ENCODE data around the gene NARS2. TPM values are rescaled to one million over a fixed set of nuclear protein-coding genes. Genes with fewer than 3 reads are reported as not detected.

The NARS2 gene
- total RNA-seq, 1 donor from 2014 or later: 11.6 TPM

GRCh38 chr11:78418584-78419211 is 156.0 kb downstream of the NARS2 start:
- no peaks in the 10 kb centered on the region for H3K9me3 Mint-ChIP-seq (ENCODE audit: unreplicated experiment)
- no peaks in the 10 kb centered on the region for H3K36me3 Mint-ChIP-seq (ENCODE audit: unreplicated experiment)
- DNase-seq (ENCODE audit: extremely low spot score, unreplicated experiment): no peak
- H3K27me3 Mint-ChIP-seq (ENCODE audit: unreplicated experiment): no peaks in the 10 kb centered on the region
- TF ChIP-seq, protein P1, sequence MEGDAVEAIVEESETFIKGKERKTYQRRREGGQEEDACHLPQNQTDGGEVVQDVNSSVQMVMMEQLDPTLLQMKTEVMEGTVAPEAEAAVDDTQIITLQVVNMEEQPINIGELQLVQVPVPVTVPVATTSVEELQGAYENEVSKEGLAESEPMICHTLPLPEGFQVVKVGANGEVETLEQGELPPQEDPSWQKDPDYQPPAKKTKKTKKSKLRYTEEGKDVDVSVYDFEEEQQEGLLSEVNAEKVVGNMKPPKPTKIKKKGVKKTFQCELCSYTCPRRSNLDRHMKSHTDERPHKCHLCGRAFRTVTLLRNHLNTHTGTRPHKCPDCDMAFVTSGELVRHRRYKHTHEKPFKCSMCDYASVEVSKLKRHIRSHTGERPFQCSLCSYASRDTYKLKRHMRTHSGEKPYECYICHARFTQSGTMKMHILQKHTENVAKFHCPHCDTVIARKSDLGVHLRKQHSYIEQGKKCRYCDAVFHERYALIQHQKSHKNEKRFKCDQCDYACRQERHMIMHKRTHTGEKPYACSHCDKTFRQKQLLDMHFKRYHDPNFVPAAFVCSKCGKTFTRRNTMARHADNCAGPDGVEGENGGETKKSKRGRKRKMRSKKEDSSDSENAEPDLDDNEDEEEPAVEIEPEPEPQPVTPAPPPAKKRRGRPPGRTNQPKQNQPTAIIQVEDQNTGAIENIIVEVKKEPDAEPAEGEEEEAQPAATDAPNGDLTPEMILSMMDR (IDR thresholded peaks at IDR 0.05): no peak
- H3K4me1 Mint-ChIP-seq (ENCODE audit: unreplicated experiment): peaks cover 33% of the 10 kb centered on the region
- H3K27ac Mint-ChIP-seq (ENCODE audit: unreplicated experiment): peak overlapping the region; percentile 60
- H3K4me3 Mint-ChIP-seq (ENCODE audit: unreplicated experiment): peak overlapping the region; percentile 79

- H3K27me3 Mint-ChIP-seq (ENCODE audit: unreplicated experiment): no peaks in the 10 kb centered on the region
- TF ChIP-seq, protein P1 (IDR thresholded peaks at IDR 0.05): peak; percentile 26
- H3K36me3 Mint-ChIP-seq (ENCODE audit: unreplicated experiment): no peaks in the 10 kb centered on the region
- H3K27ac Mint-ChIP-seq (ENCODE audit: unreplicated experiment): peak overlapping the region; percentile 53
- H3K4me3 Mint-ChIP-seq (ENCODE audit: unreplicated experiment): peak overlapping the region; percentile 79
- peaks cover 33% of the 10 kb centered on the region for H3K4me1 Mint-ChIP-seq (ENCODE audit: unreplicated experiment)
- no peaks in the 10 kb centered on the region for H3K9me3 Mint-ChIP-seq (ENCODE audit: unreplicated experiment)
- DNase-seq (ENCODE audit: extremely low spot score, unreplicated experiment): peak; percentile 92
These were observed 156.6 kb downstream of the NARS2 start for GRCh38 chr11:78417888-78418583.

DNA sequence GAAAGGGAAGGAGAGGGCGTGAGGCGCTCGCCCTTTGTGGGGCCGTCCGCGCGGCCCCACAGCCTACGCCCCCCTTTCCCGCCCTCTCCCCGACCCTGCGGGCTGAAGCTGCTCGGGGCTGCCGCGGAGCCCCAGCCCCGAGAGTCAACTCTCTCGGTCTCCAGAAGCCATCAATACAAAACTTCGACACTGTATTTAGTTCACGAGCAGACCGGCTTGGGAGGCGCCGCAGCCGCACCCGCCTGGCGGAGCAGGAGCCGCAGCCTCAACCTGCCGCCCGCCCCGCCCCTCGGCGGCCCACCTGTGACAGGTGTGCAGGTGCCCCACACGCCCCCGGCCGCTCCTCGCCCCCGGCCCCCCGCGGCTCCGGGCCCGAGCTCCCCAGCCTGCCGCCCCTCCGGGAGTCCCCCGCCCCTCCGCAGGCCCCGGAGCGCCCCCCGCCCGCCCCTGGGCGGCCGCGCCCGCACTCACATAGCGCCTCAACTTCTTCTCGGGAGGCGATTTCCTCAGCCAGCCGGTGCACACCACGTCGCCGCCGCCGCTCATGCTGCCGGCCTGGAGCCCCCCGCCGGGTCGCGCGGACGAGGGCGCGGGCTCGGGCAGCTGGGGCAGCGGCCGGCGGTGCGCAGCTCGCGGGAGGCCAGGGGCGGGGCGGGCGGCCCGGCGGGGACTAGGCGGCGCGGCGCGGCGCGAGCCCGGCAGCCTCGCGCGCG is 157.3 kb downstream of the NARS2 start, which contains the start of gene GAB2:
Gene GAB2 (minus strand): TSS at position 646 of the 713 bp plus-strand sequence. CDS start 100 bp downstream, at position 546.
- no peak for DNase-seq (ENCODE audit: extremely low spot score, unreplicated experiment)
- peak within 1 kb of the TSS; percentile 94 for H3K4me3 Mint-ChIP-seq (ENCODE audit: unreplicated experiment)
- H3K27me3 Mint-ChIP-seq (ENCODE audit: unreplicated experiment): no peaks in the 10 kb centered on the region
- peak within 1 kb of the TSS; percentile 98 for H3K27ac Mint-ChIP-seq (ENCODE audit: unreplicated experiment)
- H3K4me1 Mint-ChIP-seq (ENCODE audit: unreplicated experiment): peaks cover 33% of the 10 kb centered on the region
- no peaks in the 10 kb centered on the region for H3K9me3 Mint-ChIP-seq (ENCODE audit: unreplicated experiment)
- no peaks in the 10 kb centered on the region for H3K36me3 Mint-ChIP-seq (ENCODE audit: unreplicated experiment)
- TF ChIP-seq, protein P1 (IDR thresholded peaks at IDR 0.05): no peak

GRCh38 chr11:78416285-78417174 is 158.1 kb downstream of the NARS2 start:
- Mint-ChIP-seq H3K4me3 (ENCODE audit: unreplicated experiment) (peak overlapping the region; percentile 94), H3K9me3 (ENCODE audit: unreplicated experiment) (no peaks in the 10 kb centered on the region), H3K27me3 (ENCODE audit: unreplicated experiment) (no peaks in the 10 kb centered on the region), H3K36me3 (ENCODE audit: unreplicated experiment) (no peaks in the 10 kb centered on the region), H3K4me1 (ENCODE audit: unreplicated experiment) (peaks cover 33% of the 10 kb centered on the region), H3K27ac (ENCODE audit: unreplicated experiment) (peak overlapping the region; percentile 98)
- TF ChIP-seq, protein P1 (IDR thresholded peaks at IDR 0.05): peak; percentile 54
- DNase-seq (ENCODE audit: extremely low spot score, unreplicated experiment): peak; percentile 91

All from osteocyte (in vitro differentiated cells).